Stimulated activated CD8-positive, alpha-beta memory T cell treated with anti-CD3 and anti-CD28 coated beads, Interleukin-7, amount 100 ng/mL, for 1 hour (primary cell): ENCODE measurements around the gene MEAF6.
"Not testable (repeated sequence)": the region's sequence is repeated elsewhere in the genome, so short reads cannot be mapped to it uniquely, and the experiment has no call there.

Experiments
- DNase-seq, 2 donors: peaks; one replicate each; pipeline ENCODE4 v3.0.0-alpha.2; 2020; ENCODE audit warnings: low read depth in 2 of 2

The MEAF6 gene

GRCh38 chr1:37514350-37515184 lies at the start of gene MEAF6:
TSS of gene MEAF6 (minus strand) at chr1:37514766. CDS start at chr1:37514746, 20 bp downstream.
- peak; percentile 65 to 68 for DNase-seq

GRCh38 chr1:37562984-37563383 lies 48.4 kb upstream of the MEAF6 start:
- DNase-seq: no peak

GRCh38 chr1:37561133-37562132 lies 46.9 kb upstream of the MEAF6 start:
- no peak for DNase-seq

GRCh38 chr1:37560401-37561132 lies 46.0 kb upstream of the MEAF6 start:
- DNase-seq: no peak

GRCh38 chr1:37559957-37560379 lies 45.4 kb upstream of the MEAF6 start:
- DNase-seq: not testable (repeated sequence)

GRCh38 chr1:37559080-37559479 lies 44.5 kb upstream of the MEAF6 start:
- DNase-seq: no peak

GRCh38 chr1:37558411-37558810 lies 43.8 kb upstream of the MEAF6 start:
- no peak for DNase-seq

- no peak for DNase-seq
These were observed 42.8 kb upstream of the MEAF6 start for GRCh38 chr1:37557402-37557801.

GRCh38 chr1:37556712-37557196 lies 42.2 kb upstream of the MEAF6 start, which contains the start of gene DNALI1:
TSS of gene DNALI1 (plus strand) at chr1:37556940. CDS start at chr1:37556995, 55 bp downstream.
- no peak for DNase-seq

- peak; percentile 75 to 76 for DNase-seq
These were observed 39.6 kb upstream of the MEAF6 start, which contains the start of gene SNIP1 for GRCh38 chr1:37553927-37554808. TSS of gene SNIP1 (minus strand) at chr1:37554293. CDS start at chr1:37554229, 64 bp downstream.

GRCh38 chr1:37553598-37553926 lies 39.0 kb upstream of the MEAF6 start:
- DNase-seq: no peak

GRCh38 chr1:37549341-37549740 lies 34.8 kb upstream of the MEAF6 start:
- DNase-seq: no peak

- DNase-seq: no peak
These were observed 30.5 kb upstream of the MEAF6 start for GRCh38 chr1:37545019-37545418.

GRCh38 chr1:37544530-37544929 lies 30.0 kb upstream of the MEAF6 start:
- no peak for DNase-seq

- no peak for DNase-seq
These were observed 25.6 kb upstream of the MEAF6 start for GRCh38 chr1:37540036-37540785.

GRCh38 chr1:37539154-37539553 lies 24.6 kb upstream of the MEAF6 start:
- DNase-seq: not testable (repeated sequence)

- no peak for DNase-seq
These were observed 22.8 kb upstream of the MEAF6 start for GRCh38 chr1:37537378-37537777.

- DNase-seq: no peak
These were observed 18.9 kb upstream of the MEAF6 start for GRCh38 chr1:37533317-37534093.
